C4-2B (cell line): ENCODE measurements around the gene DLGAP4.

Experiments
- CTCF ChIP-seq: fragments of 450-650 bp; conservative IDR thresholded peaks from 2 replicates; pipeline ENCODE4 v1.5.1; 2017; ENCODE audit warnings: mild to moderate bottlenecking
- ZFX ChIP-seq: fragments of 450-650 bp; IDR thresholded peaks from 2 replicates; pipeline ENCODE4 v1.6.1; 2017

- no peak for TF ChIP-seq ZFX
- TF ChIP-seq CTCF = no peak; the same call in 1 of the 2 replicates
These were observed 175.4 kb downstream of the DLGAP4 start for GRCh38 chr20:36481380-36482043.
